NCI-H2081 treated with DMSO at 0.1 percent for 48 hours (cell line): ENCODE results near the gene CSRP1.

Source experiments
- DNase-seq: peaks from one replicate; lab custom pipeline; 2025; lab: John Stamatoyannopoulos, UW

The CSRP1 gene

DNA sequence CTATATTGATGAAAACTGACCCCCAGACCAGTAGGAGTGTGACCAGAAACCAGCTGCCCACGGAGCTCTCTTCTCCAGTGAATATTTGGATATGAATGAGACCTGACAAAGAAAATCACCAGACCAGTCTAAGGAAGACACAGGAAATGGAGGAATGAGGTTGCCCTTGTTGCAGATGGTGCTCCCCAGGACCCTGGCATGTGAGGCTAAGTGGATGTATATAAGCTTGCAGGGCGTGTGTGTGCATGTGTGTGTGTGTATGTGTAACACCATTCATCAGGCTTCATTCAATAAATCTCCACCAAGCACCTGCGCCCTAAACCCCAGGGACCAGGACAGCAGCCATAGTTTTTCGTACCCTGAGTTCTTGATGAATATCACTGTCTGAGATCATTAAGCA is 52.3 kb downstream of the CSRP1 start:
- DNase-seq = no peak

DNA sequence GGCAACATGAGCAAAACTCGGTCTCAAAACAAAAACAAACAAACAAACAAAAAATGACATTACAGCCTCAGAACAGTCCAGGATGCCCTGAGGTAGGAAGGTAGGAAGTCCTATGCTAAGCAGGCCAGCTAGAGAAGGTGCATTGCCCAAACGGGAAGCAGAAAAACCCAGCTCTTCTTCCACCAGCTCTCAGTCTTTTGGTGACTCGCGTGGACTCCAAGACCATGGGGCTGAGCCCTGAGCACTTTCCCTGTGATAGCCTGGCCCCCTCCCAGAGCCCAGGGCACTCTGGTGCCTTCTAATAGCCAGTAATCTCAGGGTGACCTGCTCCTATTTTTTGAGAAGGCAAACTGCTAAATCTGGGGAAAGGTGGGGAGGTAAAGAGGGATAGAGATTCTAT is 54.1 kb downstream of the CSRP1 start:
- DNase-seq = no peak

DNA sequence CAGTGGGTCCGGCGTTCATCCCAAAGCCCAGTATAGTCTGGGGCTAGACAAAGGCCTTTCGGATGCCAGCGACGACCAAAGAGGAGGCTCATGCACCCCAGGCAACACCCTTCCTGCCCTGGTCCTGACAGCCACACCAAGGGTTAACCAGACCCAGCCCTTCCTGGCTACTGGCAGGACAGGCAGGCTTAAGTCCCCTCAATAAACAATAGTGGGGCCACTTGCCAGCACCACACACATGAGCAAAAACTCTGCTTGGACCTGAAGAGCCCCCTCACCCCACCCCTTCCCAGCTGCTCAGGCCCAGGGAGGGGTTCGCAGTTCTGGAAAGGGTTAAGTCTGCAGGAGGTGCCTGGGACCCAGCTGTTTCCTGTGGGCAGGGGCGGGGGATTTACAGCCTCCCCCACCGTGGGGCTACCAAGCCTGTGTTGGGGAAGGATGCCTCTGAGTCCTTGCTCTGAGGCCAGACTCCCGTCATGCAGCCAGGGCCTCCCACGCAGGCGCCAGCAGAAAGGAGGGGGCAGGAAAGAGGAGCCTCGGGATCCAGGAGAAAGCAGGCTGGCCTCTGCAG is 56.1 kb downstream of the CSRP1 start:
- DNase-seq = no peak

DNA sequence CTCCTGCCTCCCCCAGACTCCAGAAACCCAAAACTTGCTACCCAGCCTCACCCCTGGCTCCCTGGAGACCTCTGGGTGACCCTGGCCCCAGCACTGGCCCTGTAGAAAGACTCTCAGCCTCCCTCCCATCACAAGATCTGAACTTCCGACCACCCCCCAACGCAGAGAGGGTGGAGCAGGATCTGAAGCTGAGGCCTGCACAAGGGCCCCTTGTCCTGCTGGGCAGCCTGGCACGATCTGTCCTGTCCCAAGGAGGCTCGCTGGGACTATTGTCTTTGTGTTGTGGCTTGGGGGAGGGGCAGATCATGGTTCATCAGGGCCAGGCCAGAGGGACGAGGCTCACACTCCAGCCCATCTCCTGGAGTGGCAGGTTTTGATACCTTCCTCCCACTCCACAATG is 57.9 kb downstream of the CSRP1 start:
- no peak for DNase-seq

DNA sequence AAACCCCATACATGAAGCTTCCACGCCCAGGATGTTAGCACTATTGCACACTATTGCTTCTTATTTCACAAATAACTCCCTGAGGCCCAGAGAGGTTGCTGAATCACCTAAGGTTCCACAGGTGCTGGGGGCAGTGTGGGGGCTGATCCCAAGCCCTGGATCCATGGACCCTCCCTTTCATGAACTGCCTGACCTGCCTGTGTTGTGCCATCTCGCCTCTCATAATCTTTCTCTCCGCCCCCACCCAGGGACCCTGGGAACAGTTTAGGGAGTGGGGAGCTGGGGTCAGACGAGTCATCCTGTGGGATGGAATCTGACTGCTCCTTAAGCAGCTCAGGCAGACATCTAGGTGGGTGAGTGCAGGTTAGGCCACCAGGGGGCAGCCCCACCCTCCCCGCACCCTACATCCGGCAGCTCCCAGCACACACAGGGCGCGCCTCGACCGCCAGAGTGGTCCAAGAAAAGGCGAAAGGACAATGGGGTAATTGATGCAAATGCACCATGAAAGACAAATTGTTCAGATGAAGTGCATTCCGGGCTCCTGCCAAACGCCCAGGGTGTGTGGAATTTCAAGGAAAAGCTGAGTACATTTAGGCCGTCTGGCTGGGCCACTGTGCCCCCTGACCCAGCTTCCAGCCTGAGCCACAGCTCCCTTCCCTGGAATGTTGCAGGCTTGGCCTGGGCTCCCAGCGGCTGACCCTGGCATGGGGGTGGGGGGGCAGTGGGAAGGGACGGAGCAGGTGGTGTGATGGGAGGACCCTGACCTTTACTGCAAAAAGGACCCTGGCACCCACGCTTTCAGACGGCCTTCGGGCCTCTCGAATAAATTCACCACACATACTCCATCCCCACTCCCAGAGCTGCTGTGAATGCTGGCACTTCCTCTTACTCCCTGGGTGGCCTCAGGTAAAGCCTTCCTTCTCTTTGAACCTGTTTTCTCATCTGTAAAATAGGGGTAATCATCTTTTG is 58.7 kb downstream of the CSRP1 start:
- no peak for DNase-seq

DNA sequence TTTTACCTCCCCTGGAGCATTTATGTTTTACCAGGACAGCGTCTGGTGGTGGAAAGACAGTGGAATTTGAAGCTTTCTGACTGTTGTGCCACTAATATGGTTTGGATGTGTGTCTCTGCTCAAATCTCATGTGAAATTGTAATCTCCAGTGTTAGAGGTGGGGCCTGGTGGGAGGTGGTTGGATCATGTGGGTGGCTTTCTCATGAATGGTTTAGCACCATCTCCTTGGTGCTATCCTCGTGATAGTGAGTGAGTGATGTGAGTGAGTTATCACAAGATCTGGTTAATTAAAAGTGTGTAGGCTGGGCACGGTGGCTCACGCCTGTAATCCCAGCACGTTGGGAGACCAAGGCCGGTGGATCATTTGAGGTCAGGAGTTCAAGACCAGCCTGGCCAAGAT is 61.6 kb downstream of the CSRP1 start:
- no peak for DNase-seq

DNA sequence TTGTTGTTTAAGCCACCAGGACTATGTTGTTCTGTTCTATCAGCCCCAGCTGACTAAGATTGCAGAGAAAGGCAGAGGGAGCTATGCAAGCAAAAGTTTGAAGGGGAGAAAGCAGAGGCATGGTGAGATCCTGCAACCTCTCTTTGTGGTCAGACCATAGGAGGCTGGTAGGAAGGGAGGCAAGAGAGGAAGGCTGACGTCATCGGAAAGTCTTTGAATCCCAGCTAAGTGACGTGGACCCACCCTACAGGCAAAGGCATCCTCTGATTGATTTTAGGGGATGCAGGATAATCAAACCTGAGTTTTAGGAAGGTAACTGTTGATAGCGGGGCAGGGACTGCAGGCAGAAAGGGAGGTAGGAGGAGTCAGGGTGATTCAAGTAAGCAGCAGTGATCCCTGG is 62.1 kb downstream of the CSRP1 start:
- no peak for DNase-seq

DNA sequence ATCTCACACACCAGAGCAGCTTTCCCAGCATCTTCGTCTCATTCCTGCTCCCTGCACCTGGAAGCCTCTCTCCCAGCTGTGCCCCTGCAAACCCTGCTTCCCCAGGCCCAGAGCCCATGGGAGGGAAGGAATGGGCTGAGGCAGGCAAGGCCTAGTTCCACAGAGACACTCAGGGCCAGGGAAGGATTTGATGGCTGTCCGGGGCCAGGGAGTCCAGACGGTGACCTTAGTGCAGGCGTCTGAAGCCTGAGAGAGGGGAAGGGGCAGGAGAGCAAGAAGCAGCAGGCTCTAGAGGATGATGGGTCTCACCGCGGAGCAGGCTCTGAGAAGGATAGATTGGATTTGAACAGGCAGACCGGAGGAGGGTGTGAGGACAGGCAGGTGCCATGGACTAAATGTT is 63.2 kb downstream of the CSRP1 start:
- DNase-seq = no peak

DNA sequence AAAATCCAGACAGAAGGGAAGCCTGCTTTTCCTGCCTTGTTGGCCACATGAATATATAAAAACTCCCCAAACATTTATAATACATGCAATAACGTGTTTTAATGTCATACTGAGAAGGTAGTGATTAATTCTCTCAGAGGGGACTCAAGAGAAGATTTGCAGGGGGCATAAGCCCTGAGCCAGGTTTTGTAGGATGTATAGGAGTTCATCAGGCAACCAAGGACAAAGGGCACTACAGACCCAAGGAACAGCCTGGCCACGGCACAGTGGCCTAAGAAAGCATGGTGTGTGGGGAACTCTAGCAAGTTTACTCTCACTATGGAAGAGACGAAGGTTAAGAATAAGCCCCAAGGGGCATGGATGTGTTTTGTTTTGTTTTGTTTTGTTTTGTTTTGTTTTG is 70.0 kb downstream of the CSRP1 start:
- DNase-seq = no peak

DNA sequence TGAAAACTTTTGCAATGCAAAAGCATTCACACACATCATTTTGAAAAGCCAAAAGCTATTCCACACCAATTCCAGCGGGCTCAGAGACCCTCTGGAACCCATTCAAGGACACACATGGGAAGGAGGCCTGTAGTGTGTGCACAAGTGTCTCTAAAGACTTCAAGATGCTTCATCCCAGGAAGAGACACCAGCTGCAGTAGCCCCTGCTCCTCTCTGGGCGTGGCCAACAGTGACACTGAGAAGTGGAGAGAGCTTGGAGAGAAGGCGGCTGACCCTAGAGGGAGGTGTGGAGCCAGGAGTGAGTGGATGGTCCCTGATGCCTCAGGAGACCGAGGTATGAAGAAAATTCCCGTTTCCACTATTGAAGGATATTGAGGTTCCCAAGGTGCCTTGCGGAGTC is 70.5 kb downstream of the CSRP1 start:
- DNase-seq = no peak

DNA sequence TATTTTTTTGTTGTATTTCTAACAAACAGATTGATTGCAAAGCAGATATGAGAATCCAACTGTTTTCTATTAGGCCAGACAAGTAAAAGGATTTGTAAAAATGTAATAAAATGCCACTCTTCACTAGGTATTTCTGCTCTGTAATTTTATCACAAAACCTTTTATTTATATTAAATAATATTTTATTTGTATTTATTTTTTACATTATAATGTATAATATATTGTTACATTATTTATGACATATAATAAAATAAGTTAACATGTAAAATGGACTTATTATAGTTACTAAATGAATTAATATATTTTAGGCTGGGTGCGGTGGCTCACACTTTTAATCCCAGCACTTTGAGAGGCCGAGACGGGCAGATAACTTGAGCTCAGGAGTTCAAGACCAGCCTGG is 72.7 kb downstream of the CSRP1 start:
- DNase-seq = no peak

DNA sequence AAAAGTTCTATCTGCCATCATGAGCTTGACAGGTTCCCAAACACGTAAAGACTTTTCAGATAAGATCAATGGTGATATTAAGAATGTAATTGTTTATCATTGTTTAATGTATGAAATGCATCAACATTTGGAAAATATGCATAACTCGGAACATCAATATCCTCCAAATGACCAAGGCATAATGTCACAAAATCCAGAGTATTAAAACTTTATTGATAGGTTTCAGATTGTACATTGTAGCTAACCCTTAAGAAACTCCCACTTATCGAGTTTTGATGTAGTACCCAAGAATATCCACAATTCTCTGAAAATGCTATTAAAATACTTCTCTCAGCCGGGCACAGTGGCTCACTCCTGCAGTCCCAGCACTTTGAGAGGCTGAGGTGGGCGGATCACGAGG is 73.3 kb downstream of the CSRP1 start:
- DNase-seq = no peak
